Small intestine (tissue), 16 donors: ENCODE results near the gene RDH12. TPM values are rescaled to one million over a fixed set of nuclear protein-coding genes. Genes with fewer than 3 reads are reported as not detected.
"Not testable (repeated sequence)": the region's sequence is repeated elsewhere in the genome, so short reads cannot be mapped to it uniquely, and the experiment has no call there.

ENCODE experiments used
- DNase-seq, 2 donors: peaks; one replicate each; pipeline versions ENCODE4 v3.0.0 to v3.0.0-alpha.2; 2013
- FAIRE-seq: peaks from 2 replicates; lab custom pipeline; 2012; peaks lifted over from hg19 to GRCh38; lab: Jason Lieb, UNC
- H3K27ac ChIP-seq, 3 donors: one replicate each; pipeline ENCODE4 v1.5.1; 2013; ENCODE audit warnings: low read length in 2 of 3, mild to moderate bottlenecking in 2 of 3, control low read depth in 1 of 3, inconsistent platforms in 1 of 3, low read depth in 1 of 3, moderate library complexity in 1 of 3
- H3K27me3 ChIP-seq, 3 donors: one replicate each; pipeline ENCODE4 v1.6.1; 2013; ENCODE audit warnings: low read length in 3 of 3, inconsistent platforms in 1 of 3; ENCODE audit not compliant: control insufficient read depth in 3 of 3, insufficient read depth in 3 of 3
- H3K36me3 ChIP-seq, 3 donors: one replicate each; pipeline ENCODE4 v1.6.1; 2013; ENCODE audit warnings: low read length in 3 of 3, inconsistent platforms in 1 of 3, low read depth in 1 of 3, mild to moderate bottlenecking in 1 of 3, moderate library complexity in 1 of 3; ENCODE audit not compliant: control insufficient read depth in 3 of 3, insufficient read depth in 2 of 3
- H3K4me1 ChIP-seq, 3 donors: one replicate each; pipeline ENCODE4 v1.6.1; 2013; ENCODE audit warnings: low read length in 2 of 3, inconsistent platforms in 1 of 3, low read depth in 1 of 3, mild to moderate bottlenecking in 1 of 3, moderate library complexity in 1 of 3; ENCODE audit not compliant: control insufficient read depth in 3 of 3, insufficient read depth in 2 of 3
- H3K4me3 ChIP-seq, 3 donors: one replicate each; pipeline ENCODE4 v1.5.1; 2013; ENCODE audit warnings: low read length in 3 of 3, control low read depth in 1 of 3, inconsistent platforms in 1 of 3, low read depth in 1 of 3, mild to moderate bottlenecking in 1 of 3, moderate library complexity in 1 of 3
- H3K9me3 ChIP-seq, 2 donors: one replicate each; pipeline ENCODE4 v1.6.1; 2013; ENCODE audit warnings: low read depth in 1 of 2, low read length in 1 of 2; ENCODE audit not compliant: control insufficient read depth in 2 of 2, insufficient read depth in 1 of 2
- WGBS, 3 donors: extraction: QIAGEN DNeasy Blood & Tissue Kit; methylation state at CpG; one replicate each; pipeline ENCODE4 v1.1.7; 2013; 5-methylcytosine and 5-hydroxymethylcytosine counted together
- long read RNA-seq, 10 donors: transcript quantifications; one replicate each; lab custom pipeline, GENCODE V29; 2026
- polyA plus RNA-seq, 4 donors: library from polyadenylated mRNA; stranded (reverse) in 3 of 4; unstranded in 1 of 4; fragments of 200-250 nt in 3 of 4; fragments of 120-200 nt in 1 of 4; gene quantifications; one replicate each; pipeline versions ENCODE4 v1.2.1 to v1.2.3, GENCODE V29; 2013
- donor health status: healthy with polysubstance abuse.
- donor health status: control.
- donor health status: control.
- donor health status: Bipolar disorder and iron deficiency.
- donor health status: healthy.

The RDH12 gene
- 1 to 10 TPM in 1 of 4 donors, under 1 TPM in 1, not detected in 2; 0.44 to 1.4 TPM for polyA plus RNA-seq
- long read RNA-seq, donor 1: 0 reads
- long read RNA-seq, donor 2: 0 reads
- long read RNA-seq, donor 3: 0 reads
- long read RNA-seq, donor 4: 0 reads
- long read RNA-seq, donor 5: 0 reads
- long read RNA-seq, donor 6: 0 reads
- long read RNA-seq, donor 7: 0 reads
- long read RNA-seq, donor 8: 0 reads
- long read RNA-seq, donor 9: 0 reads
- long read RNA-seq, donor 10: 0 reads

DNA sequence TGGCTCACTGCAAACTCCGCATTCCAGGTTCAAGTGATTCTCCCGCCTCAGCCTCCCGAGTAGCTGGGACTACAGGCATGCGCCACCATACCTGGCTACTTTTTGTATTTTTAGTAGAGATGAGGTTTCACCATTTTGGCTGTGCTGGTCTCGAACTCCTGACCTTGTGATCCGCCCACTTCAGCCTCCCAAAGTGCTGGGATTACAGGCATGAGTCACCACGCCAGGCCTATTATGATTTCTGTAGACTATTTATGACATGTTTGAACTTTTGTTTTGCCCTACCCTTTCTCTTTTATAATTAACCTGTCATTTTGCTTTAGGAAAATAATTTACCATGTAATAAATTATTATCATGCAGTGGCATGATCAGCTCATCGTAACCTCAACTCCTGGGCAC is at the start of gene RDH12:
Gene RDH12, plus strand, starts transcription at position 395 of the 400 bp plus-strand sequence. CDS start 20,757 bp downstream, outside the sequence.
- 66 to 84% (median 72%) methylated on average over 8 of the region's 8 CpGs for WGBS, 3 donors
- not testable (repeated sequence) for H3K36me3 ChIP-seq, H3K4me3 ChIP-seq, H3K9me3 ChIP-seq, H3K27ac ChIP-seq, H3K4me1 ChIP-seq, H3K27me3 ChIP-seq, FAIRE-seq
- DNase-seq: peak in 1 of 2 donors; percentile 31

- Histone ChIP-seq H3K4me1 (no peaks in the 10 kb centered on the region), H3K27ac (no peak overlapping the region), H3K4me3 (no peak overlapping the region), H3K9me3 (no peaks in the 10 kb centered on the region), H3K36me3 (peaks cover 24 to 49% (median 32%) of the 10 kb centered on the region in 3 donors), H3K27me3 (no peaks in the 10 kb centered on the region)
- WGBS, 3 donors: 82 to 96% (median 92%) methylated on average over 1 of the region's 1 CpG
- FAIRE-seq (no peak), DNase-seq (no peak)
These were observed 49.5 kb upstream of the RDH12 start for GRCh38 chr14:67652189-67652588.

DNA sequence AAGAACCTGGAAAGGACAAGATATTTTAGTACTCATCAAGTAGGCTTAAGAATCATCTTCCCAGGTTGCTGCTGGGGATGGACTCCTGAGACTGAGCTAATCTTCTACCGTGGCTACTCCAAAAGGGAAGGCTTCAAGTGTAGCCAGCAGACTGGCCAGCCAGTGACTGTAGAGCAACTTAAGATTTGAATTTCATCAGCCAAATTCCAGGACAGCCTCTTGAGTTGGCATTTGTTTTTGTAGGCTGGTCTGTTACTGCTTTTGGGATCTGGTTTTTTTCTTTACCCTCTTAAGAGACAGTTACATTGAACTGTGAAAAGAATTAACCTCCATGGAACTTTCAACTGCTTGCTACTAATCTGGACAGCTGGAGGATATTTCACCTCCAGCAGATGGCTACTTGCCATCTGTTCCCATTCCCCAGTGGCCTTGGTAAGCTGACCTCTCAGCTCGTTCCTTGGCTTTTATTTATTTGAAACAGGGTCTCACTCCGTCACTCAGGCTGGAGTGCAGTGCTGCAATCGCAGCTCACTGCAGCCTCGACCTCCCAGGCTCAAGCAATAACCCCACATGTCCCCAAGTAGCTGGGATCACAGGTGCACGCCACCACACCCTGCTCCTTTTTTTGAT is 47.9 kb upstream of the RDH12 start:
- Histone ChIP-seq H3K27me3 (no peaks in the 10 kb centered on the region), H3K4me1 (no peaks in the 10 kb centered on the region), H3K9me3 (no peaks in the 10 kb centered on the region), H3K36me3 (peaks cover 24 to 59% (median 38%) of the 10 kb centered on the region in 3 donors), H3K27ac (no peak overlapping the region), H3K4me3 (no peak overlapping the region)
- DNase-seq (no peak), FAIRE-seq (no peak)
- WGBS, 3 donors: 88 to 97% (median 96%) methylated on average over 6 of the region's 6 CpGs

DNA sequence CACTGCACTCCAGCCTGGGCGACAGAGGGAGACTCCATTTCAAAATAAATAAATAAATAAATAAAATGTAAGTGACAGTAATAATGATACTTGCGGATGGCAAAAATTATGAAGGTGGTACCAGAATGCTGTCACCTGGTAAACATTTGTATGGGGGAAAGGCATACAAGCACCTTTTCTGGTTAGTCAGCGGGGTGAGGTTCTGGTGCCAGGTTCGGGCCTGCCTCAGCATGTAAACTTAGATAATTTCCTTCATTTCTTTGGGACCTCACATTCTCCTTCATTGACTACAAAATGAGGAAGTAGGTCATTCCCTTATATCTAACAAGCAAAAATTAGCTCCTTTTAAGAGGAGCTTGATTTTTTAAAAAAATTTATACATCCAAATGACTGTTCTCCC is 38.1 kb upstream of the RDH12 start:
- H3K36me3 ChIP-seq: peaks cover 2 to 16% (median 6%) of the 10 kb centered on the region in 3 donors
- 88 to 94% (median 92%) methylated on average over 4 of the region's 4 CpGs for WGBS, 3 donors
- no peaks in the 10 kb centered on the region for H3K9me3 ChIP-seq
- no peak overlapping the region for H3K4me3 ChIP-seq
- no peak for FAIRE-seq
- no peak overlapping the region for H3K27ac ChIP-seq
- no peaks in the 10 kb centered on the region for H3K27me3 ChIP-seq
- H3K4me1 ChIP-seq: no peaks in the 10 kb centered on the region
- no peak for DNase-seq

DNA sequence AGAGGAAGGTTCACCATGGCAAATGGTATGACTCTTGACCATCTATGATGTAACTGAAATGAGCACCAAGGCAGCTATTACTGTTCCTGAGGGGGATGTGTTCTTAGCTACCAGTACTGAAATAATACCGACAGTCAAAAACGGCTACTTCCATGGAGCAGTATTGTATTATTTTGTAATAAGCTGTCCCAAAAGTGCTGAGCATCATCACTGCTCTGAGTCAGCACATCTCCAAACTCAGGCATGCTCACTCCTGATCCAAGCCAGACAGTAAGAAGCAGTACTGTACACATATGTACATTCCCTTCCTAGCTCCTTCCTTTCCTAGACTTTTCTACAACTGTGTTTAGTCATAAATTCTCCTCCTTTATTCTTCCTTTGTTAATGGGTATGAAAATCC is 35.8 kb upstream of the RDH12 start:
- FAIRE-seq: no peak
- peaks cover 0 to 9% (median 2%) of the 10 kb centered on the region in 3 donors for H3K36me3 ChIP-seq
- 88 to 93% (median 89%) methylated on average over 2 of the region's 2 CpGs for WGBS, 3 donors
- no peaks in the 10 kb centered on the region for H3K4me1 ChIP-seq
- H3K9me3 ChIP-seq: no peaks in the 10 kb centered on the region
- H3K27ac ChIP-seq: no peak overlapping the region
- DNase-seq: no peak
- H3K4me3 ChIP-seq: no peak overlapping the region
- H3K27me3 ChIP-seq: no peaks in the 10 kb centered on the region

- DNase-seq: peak; percentile 62 to 72
These were observed 34.8 kb upstream of the RDH12 start for GRCh38 chr14:67666750-67667449.

GRCh38 chr14:67668559-67668958 is 33.1 kb upstream of the RDH12 start:
- H3K4me1 ChIP-seq: peaks cover 0 to 10% (median 3%) of the 10 kb centered on the region in 3 donors

More at GRCh38 chr14:67666750-67667449, 34.8 kb upstream of the RDH12 start:
- H3K27ac ChIP-seq: no peak overlapping the region
- no peak overlapping the region for H3K4me3 ChIP-seq
- H3K4me1 ChIP-seq: no peaks in the 10 kb centered on the region
- no peak for FAIRE-seq
- 7 to 16% (median 11%) methylated on average over 1 of the region's 1 CpG for WGBS, 3 donors
- H3K36me3 ChIP-seq: peaks cover 0 to 4% (median 2%) of the 10 kb centered on the region in 3 donors
- no peaks in the 10 kb centered on the region for H3K9me3 ChIP-seq
- no peaks in the 10 kb centered on the region for H3K27me3 ChIP-seq

DNA sequence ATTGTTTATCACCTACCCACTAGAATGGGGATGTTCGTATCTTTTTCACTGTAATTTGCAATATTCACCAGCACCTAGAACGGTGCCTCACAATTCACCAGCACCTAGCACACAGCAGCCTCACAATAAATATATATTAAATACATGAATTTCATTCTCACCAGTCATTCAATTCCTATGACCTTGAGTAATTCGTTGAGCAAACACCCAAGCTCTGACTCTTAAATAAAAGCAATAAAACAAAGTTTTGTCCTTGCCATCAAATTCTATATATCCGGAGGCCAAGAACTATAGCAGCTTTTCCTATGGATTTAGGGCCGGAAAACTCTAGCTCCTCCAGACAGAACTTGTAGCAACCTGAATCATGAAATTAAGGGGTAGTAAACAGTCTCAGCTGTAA is 28.2 kb upstream of the RDH12 start:
- Histone ChIP-seq H3K36me3 (peaks cover 2 to 5% (median 4%) of the 10 kb centered on the region in 3 donors), H3K4me3 (peak overlapping the region; percentile 90 to 96 (median 94)), H3K27me3 (no peaks in the 10 kb centered on the region), H3K27ac (peak overlapping the region in 1 of 3 donors; percentile 98), H3K4me1 (peaks cover 0 to 16% (median 3%) of the 10 kb centered on the region in 3 donors), H3K9me3 (no peaks in the 10 kb centered on the region)
- no peak for DNase-seq
- 24 to 37% (median 27%) methylated on average over 5 of the region's 5 CpGs for WGBS, 3 donors
- FAIRE-seq: no peak

More at GRCh38 chr14:67668559-67668958, 33.1 kb upstream of the RDH12 start:
- FAIRE-seq (no peak), DNase-seq (no peak)
- Histone ChIP-seq H3K36me3 (peaks cover 0 to 2% (median 0%) of the 10 kb centered on the region in 3 donors), H3K27ac (no peak overlapping the region), H3K9me3 (no peaks in the 10 kb centered on the region), H3K27me3 (no peaks in the 10 kb centered on the region), H3K4me3 (no peak overlapping the region)
